ENCODE data around the gene DMRTC2.

- TF ChIP-seq CTCF (IDR thresholded peaks at IDR 0.05; ENCODE audit: low read depth, low read length), result no peak
- TF ChIP-seq EZH2phosphoT487 (IDR thresholded peaks at IDR 0.05; ENCODE audit: low read depth), result no peak
These were observed 35.0 kb downstream of the DMRTC2 start for GRCh38 chr19:41879670-41880328.
